HG02610 (cell line): ENCODE data around the gene DACH1.

ENCODE experiments used
- ATAC-seq: cut with Tn5 transposase; IDR thresholded peaks from one replicate; pipeline ENCODE4 v1.9.1; 2021; ENCODE audit warnings: mild to moderate bottlenecking, moderate library complexity; ENCODE audit not compliant: unreplicated experiment

The DACH1 gene

DNA sequence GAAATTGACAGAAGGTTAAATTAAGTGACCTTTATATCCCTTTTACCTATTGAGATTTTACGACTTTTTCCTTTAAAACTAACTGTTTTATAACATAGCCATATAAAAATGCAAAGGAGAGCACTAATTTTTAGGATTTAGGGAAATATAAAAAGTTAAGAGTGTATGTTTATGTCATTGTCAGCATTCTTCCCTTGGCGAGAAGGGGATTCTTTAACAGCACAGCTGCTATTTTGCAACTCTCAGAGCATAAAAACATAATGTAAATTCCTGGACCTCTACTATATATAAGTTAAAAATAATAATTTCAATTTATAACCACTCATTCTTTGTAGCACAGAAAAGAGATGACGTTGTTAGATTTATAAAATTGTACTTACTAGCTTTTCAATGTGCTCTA, 363.2 kb downstream of the DACH1 start:
- no peak for ATAC-seq

DNA sequence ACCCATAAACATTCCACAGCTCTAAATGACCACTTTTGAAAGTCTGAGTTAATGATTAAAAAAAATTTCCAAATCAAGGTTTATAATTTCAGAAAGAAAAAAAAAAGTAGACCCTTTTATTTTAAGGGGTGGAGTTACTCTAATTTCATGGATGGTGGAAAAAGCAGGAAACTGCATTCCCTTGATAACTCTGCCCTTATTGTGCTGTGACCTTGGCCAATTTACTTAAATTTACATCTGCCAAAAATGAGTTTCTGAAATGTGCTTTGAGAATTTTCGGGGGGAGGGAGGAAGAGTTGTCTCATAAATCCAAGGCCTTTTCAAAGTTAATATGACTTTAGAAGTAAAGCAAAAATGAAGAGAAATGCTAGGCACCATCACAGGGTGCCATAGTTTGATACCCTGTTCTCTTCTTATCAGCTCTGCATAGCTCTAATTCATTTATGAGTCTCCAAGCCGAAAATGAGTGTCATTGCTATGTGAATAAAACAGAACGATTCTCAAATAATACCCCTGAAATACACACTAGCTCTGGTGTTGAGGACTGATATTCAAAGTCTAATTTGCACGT, 367.0 kb downstream of the DACH1 start:
- ATAC-seq, result no peak

DNA sequence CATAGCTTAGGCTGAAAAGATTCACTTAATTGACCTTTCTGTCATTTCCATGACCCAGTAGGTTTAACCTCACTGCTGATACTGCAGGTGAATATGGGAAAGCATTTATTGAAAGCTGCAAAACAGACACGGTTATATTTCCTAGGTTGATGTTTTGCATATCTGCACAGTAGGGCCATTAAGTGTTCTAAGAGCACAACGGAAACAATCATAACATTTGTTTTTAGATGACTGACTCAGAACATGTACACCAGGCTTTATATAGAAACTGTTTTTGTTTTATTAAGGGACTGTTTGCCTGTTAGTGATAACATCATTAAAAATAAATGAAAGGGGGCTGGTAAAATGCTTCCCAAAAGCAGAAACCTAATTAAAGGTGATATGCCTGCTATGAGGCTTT, 367.8 kb downstream of the DACH1 start:
- ATAC-seq, result no peak

DNA sequence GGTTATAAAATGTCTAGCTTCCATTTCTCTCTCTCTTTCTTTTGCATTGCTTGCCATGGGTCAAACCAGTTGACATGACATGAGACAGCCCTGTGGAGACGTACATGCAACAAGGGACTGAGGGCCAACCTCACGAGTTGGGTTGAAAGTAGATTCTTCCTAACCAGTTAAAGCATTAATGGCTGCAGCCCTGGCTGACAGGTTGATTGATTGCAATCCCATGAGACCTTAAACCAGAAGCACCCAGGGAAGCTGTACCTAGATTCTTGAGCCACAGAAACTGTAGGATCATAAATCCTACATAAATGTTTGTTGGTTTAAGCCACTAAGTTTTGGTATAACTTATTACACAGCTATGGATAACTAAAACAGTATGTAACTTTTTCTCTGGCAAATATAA, 373.8 kb downstream of the DACH1 start:
- ATAC-seq, result no peak

DNA sequence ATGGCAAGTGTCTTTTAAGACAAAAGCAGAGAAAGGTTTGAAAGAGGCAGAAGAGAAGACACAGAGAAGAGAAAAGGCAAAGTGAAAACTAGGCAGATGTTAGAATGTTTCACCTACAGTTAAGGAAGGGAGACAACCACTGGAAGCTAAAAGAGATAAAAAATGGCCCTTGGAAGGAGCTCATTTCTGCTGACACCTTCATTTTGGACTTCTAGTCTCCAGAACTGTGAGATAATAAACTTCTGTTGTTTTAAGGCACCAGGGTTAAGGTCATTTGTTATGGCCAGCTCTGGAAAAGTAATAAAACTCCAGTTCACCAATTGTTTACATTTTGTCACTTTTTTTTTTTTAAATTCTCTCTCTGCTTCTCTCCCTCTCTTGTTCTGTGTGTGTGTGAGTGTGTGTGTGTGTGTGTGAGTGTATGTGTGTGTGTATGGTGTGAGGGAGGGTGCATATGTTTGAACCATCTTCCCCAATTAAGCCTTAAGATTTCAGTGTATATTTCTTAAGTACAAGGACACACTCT, 374.6 kb downstream of the DACH1 start:
- no peak for ATAC-seq

DNA sequence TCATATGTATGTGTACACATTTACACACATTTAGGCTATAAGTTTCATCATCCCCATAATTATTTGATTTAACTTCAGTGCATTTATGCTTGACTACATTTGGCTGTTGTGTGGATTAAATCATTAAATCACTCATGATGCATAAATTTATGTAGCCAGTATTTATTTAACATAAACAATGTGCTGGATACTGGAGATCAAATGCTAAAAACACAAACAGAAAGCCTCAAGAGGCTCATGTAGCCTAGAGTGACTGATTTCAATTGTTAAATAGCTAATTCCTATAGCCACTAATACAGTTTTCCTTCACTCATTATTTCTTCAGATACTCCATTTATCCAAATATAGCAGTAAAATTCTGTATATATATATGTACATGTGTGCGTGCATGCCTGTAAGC, 376.0 kb downstream of the DACH1 start:
- ATAC-seq, result no peak

DNA sequence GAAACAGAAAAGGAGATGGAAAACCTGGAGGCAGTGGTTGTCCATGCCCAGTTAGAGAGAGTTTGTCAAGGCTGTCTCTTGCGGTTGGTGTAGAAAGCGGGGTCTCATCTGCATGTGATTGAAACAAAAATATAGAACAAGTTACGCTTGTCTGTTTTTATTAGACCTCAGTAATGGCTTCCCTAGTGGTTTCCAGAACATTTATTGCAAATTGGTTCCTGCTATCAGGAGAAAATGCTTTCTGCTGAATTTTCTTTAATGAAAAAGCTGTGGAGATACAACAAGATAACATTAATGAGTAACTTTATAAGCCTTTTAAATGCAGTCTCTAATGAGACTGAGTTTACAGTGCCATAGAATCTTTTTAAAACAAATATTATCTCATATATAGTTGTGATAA, 378.0 kb downstream of the DACH1 start:
- ATAC-seq, result no peak

DNA sequence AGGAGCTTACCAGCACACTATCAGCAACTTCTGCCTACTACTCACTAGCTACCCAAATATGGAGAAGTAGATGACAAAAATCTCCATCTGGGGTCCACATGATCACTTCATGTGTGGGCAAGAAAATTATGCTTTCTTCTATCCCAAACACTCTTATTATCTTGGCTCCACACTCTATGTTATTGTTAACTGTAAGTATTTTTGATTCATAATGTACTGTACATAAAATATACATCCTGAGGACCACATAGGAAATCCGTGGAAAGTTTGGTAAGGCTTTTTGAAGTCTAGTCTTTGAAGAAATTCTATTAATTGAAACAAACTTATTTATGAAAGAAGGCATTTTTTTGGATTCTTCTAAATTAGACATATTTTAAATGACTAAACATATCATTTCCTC, 378.8 kb downstream of the DACH1 start:
- no peak for ATAC-seq

DNA sequence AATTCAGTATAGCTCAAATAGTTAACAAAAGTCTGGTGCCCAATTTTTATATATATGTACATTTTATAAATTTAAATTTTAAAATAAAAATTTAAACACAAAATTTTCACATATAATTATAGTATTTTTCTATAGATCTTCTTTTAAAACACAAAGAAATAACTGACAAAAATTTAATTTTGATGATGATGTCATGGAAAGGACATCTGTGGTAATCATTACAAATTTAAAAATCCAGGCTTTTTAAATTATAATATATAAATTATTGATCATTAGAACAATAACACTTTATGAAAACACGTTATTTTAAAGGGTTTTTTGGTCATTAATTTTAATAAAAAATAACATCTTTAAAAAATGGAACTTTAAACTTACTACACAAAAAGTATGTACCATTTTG, 381.1 kb downstream of the DACH1 start:
- ATAC-seq, result no peak

DNA sequence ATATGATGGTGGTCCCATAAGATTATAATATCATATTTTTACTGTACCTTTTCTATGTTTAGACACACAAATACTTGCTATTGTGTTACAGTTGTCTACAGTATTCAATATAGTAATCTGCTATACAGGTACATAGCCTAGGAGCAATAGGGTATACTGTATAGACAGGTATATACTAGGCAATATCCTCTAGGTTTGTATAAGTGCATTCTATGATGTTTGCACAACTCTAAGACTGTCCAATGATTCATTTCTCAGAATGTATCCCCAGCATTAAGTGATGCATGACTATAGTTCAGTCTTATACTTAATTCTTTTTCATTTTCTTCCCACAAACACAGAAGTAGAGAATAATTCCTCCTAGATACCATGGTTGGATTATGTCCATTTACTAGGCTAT, 383.3 kb downstream of the DACH1 start:
- ATAC-seq, result no peak

DNA sequence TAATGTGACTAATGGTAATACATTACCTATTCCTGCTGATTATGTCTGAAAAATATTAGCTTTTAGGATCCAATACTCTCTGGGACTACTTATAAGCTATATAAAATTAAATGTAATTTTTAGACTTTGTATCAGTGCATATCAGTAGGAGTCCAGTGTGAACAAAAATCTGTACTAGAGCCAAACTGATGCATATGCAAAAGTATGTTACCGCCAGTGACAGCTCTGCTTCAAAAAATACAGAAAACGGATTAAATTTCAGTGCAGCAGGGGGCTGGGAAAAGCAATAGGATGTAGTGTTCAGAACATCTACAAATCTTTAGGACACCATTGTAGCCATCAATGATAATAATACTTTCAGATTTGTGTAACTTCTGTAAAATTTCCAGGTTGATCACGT, 385.5 kb downstream of the DACH1 start:
- no peak for ATAC-seq

DNA sequence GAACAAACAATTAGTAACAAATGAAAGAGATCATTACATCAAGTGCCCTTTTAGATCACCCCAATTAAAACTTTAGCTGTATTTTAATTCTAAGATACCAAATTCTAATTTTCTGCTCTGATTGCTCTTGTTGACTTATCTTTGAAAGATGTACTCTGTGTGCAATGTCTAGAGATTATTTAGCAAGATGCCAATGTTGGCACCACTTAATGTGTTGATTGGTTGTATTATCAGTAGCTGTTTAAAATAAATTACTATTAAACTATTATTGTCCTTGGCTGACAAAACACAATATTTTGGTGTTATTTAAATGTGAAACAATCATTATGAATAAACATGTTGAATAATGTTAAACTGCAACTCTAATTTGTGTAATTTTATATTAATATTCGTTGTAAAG, 386.0 kb downstream of the DACH1 start:
- no peak for ATAC-seq

DNA sequence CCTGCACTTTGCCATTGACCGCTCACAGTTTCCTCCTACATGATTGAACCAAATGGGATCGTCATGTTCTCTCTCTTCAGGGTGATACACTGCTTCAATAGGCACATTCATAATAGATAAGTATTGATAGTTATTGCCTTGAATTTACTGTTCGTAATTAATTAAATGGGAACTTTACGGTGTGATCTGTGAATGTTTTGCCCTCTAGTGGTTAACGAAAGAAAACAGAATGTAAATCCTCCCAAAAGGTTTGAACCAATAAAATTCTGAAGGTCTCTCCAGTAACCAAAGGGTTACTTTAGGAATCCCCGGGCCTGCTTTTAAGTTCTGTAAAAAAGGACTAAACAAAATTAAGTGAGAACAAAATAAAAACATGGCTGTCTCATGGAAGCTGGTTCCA, 389.3 kb downstream of the DACH1 start:
- ATAC-seq, result no peak

DNA sequence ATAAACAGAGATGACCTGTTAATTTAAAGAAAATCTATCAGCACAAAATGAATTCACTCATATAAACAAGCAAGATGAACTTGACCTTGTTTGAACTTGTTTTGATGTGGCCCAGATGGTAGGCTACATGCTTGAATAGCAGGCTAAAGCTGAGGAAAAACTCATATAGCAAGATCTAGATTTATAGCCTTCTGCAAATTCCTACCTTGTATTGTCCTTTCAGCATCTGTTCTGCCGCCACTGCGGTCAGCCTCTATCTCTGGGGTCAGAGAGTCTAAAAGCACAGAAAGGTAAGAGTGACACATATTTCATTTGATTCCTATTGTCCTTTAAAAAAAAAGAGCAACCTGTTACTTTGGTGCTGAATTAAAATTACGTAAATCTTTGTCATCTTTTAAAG, 392.1 kb downstream of the DACH1 start:
- no peak for ATAC-seq

DNA sequence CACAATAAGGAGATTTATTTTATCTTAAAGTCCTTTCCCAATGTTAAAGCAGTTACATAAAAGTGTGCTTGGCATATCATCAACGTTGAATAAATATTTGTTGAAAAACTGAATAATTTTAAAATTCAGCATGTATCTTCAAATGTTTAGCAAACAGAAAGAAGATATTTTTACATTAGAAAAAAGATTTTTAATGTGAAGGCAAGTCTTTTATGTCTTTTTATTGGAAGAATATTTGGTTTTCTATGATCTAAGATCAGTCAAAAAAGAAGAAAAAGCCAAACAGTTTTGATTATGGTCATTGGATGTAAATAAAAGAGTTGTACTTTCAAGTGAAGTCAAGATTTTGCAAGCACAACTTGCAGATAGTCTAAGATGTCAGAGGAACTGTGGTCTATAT, 397.4 kb downstream of the DACH1 start:
- ATAC-seq, result no peak

DNA sequence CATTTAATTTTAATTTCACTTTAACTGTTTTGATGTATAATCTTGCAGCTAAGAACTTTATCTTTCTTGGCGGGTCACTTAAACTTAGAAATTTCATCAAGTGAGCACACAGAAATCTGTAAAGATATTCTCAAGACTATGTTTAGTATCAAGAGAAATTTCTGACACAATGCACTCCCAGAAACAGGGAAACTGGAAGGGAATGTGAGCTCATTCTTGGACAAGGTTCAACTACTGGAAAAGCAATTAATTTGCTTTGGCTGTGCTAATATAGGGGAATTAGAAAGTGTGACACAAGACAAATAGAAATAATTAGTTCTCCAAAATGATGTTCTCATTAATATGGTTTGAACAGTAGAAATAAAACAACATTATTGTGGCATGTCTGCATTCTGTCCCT, 402.3 kb downstream of the DACH1 start:
- no peak for ATAC-seq

DNA sequence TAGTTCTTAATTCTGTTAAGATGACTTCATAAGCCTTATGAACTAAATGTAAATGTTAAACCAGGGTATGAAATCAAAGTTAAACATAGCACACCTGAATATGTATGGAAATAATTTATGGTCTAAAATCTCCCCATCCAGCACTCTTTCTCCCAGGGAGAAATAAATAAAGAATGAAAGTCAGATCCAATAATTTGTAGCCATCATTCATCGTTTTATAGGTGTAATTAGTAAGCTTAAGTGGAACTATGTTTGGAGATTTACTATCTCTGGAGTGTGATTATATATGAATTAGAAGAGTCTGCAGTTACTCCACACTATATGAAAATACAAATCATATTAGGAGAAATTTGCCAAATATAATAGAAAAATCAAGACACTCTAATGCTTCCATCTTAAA, 405.1 kb downstream of the DACH1 start:
- no peak for ATAC-seq

DNA sequence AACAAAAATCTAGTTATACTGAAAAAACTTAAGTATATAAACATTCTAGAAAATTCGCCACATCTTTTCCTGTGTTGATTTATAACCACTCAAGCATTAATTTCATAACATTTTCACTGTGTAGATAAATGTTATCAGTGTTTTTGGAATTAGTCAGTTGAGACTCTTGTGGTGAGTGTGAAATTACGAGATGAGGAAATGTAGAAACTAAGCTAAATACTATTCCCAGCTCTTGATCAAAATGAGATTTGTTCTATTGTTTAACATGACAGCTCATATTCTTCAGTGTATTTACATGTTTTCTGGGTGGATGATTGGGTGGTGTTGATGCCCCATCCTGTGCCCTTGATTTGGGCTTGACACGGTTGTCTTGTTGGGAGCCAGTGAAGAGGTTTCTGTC, 406.8 kb downstream of the DACH1 start:
- ATAC-seq, result peak; percentile 85

DNA sequence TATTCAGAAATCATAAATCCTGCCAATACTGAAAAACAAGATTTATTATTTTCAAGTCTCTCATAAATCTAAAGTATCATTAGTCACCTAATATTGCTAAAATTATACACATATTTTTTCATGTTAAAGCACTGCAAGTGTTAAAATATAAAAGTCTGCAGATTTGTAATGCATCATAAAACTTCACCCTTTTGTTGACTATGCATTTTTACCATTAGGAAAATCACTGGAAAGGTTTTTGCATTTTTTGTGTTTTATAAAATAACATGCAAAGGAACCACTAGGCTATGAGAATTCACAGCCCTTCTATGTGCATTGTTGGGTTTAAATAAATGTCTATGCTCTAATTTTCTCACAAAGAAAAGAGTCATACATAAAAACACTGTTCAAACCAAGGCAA, 407.3 kb downstream of the DACH1 start:
- ATAC-seq, result peak; percentile 27

DNA sequence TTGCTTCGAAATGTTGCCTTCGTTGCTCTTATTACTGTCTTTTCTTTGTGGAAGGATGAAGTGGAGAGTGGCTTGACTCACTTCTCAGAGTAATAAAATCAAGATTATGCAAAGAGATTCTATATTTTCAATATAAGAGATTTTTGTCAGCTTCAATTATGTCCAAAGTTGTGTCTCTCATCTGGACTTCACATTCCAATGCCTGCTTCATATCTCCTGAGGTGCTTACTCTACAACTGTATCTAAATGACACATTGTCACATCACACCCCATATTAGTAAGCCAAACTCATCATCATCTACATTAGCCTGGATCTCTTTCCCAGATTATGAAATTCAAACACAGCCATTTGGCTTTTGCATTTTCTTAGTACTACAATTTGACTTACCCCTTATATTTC, 409.4 kb downstream of the DACH1 start:
- ATAC-seq, result no peak

DNA sequence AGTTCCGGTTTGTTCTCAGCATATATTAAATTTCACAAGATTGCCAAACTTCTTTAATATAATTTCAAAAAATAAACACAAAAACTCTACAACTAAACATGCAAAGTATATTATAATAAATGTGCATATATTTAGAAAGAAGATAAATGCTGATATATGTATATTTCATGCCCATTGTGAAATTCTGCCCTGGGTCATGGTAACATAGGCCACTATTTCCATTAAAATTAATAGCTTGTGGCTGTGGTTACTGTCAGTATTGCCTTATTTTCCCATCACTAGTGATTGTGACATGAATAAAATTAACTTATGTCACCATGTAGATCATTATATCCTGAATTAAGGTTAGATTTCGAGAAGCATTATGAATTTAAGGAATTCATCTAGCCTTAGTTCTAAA, 410.9 kb downstream of the DACH1 start:
- no peak for ATAC-seq

DNA sequence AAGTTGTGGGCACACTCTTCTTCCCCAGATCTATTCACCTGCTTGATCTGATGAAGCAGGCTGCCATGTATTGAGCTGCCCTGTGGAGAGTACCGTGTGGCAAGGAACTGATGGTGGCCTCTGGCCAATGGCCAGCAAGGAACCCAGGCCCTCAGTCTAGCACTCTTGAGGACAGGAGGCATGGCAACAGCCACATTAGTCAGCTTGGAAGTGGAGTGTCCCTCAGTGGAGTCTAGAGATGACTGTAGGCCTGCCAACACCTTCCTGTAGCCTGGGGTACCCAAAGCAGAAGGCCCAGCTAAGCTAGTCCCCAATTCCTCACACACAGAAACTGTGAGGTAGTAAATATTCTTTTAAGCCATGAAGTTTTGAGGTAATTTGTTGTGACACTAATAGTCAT, 412.5 kb downstream of the DACH1 start:
- ATAC-seq, result no peak

DNA sequence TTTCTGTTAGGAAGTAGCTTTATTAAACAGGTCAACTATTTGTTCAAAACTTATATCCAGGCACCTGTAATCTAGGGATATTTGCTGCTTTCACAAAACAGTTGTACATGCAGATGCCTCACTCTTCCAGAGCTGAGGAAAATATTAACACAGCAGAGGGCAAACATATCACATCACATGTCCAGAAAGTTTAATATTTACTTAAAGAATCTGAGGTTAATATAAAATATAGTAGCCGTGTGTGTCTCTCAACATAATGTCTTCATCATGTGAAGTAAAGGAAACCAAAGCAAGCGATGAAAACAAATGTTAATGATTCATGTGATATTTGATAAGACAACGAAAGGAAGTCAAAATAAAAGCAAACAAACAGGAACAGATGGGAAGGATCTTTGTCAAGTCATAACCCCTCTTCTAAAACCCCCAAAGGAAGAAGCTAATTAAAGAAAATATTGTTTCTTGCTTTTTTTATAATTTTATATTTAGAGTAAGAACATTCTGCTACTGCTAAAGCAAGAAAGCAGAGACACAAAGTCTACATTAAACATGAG, 418.8 kb downstream of the DACH1 start:
- ATAC-seq, result no peak
